ENCODE measurements around the gene MED8.
A peak's percentile ranks its signal among the peaks of the same experiment; 100 is the strongest.

Gene MED8

DNA sequence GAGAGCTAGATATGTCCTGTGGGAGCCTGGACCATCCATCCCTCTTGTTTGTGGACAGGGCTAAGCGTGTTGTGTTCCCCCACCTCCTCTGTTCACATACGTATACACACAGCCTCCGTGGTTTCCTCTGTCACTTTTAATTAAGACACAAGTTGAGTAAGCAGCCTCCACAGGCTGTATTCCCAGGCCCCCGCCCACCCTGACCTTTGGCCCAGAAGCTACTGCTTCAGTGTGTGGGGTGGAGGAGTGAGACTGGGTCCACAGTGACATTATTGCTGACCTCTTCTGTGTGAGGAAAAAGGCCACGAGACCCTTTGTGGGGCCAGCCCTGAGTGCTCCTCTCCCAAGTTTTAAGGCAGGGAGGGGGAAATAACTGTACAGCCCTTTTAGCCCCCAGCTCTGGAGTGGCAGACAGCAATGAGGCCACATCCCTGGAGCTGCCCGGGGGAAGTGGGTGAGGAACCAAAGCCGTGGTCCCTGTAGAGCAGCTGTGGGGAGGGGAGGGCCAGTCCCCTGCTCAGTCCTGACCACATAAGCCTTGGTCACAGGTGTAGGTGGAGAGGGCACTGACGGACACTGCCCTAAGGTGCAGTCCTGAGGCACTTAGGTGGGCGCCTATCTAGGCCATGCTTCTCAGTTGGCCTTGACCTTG is 26.2 kb downstream of the MED8 start:
- peak; percentile 23 for DNase-seq (ENCODE audit: low spot score)
- FAIRE-seq = no peak

DNA sequence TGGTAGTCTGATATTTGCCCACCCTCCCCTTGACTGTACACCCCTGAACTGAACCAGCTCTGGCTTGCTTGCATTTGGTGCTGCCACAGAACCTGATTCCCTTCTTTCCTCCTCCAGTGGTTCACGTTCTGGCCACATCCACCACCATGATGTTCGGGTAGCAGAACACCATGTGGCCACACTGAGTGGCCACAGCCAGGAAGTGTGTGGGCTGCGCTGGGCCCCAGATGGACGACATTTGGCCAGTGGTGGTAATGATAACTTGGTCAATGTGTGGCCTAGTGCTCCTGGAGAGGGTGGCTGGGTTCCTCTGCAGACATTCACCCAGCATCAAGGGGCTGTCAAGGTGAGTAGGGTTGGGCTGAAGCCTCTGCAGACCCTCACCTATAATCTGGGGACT is 29.0 kb downstream of the MED8 start:
- DNase-seq (ENCODE audit: low spot score) (no peak), FAIRE-seq (no peak)

DNA sequence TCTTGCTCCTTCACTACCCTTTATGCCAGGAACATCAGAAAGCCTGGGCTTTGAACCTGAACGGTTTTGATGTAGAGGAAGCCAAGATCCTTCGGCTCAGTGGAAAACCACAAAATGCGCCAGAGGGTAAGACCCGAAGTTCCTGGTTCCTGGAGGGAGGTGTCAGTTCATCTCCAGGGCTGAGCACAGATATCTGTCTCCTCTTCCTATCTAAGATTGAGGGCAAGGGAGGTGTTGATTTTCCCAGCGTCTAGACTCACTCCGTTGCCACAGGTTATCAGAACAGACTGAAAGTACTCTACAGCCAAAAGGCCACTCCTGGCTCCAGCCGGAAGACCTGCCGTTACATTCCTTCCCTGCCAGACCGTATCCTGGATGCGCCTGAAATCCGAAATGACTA is 29.9 kb downstream of the MED8 start:
- FAIRE-seq (no peak), DNase-seq (ENCODE audit: low spot score) (peak; percentile 48)

DNA sequence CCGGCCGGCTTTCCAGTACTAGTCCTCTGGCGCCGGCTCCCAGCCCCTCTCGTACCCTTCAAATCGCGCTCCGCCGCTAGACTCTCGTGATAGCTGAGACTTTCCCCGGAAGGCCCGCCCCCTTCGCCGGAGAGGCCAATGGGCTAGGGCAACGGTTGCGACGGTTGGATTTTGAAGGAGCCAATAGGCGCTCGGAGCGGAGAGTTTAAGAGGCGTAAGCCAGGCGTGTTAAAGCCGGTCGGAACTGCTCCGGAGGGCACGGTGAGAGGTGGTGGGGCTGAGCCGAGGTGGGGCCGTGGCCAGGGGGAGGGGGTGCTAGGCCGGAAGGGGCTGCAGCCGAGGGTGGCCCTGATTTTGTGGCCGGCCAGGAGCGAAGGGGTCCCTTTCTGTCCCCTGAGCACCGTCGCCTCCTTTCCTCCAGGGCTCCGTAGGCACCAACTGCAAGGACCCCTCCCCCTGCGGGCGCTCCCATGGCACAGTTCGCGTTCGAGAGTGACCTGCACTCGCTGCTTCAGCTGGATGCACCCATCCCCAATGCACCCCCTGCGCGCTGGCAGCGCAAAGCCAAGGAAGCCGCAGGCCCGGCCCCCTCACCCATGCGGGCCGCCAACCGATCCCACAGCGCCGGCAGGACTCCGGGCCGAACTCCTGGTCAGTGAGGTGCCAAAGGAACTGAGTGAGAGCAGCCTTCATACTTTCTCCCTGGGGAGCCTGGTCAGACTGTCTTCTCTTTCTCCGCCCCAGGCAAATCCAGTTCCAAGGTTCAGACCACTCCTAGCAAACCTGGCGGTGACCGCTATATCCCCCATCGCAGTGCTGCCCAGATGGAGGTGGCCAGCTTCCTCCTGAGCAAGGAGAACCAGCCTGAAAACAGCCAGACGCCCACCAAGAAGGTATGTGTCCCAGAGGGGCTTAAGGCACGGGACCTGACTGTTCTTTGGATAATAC is 30.6 kb downstream of the MED8 start, which contains the start of gene CDC20:
CDC20 (plus strand) TSS at position 236 of the 948 bp plus-strand sequence; CDS start at position 471, 235 bp downstream.
- FAIRE-seq (peak; percentile 83), DNase-seq (ENCODE audit: low spot score) (peak; percentile 95)

DNA sequence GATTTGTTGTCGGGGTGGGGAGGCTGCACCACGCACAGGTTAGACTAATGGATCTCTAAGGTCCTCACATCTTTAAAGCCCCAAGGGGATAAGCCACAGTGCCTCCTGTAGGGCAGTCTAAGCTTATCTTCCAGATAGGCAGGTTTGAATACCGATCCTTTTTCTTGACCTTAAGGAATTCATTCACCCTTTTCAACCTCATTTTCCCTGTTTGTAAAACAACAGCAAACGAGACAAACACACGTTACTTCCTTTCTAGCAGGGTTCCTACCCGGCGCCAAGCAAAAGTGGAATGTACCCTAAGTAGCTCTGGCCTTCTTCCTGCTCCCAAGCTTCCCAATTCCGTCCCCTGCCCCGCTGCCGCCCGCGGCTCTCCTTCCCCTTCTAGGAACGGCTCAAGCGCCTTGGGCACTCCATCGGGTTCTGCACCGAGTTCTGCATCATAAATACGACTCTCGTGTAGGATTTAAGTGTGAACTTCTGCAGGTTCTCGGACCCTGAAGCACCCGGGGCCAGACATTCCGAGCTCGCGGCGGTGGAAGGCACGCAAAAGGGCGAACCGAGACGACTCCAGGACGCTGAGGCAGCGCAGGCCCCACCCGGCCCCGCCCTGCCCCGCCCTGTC is 31.4 kb downstream of the MED8 start:
- no peak for FAIRE-seq
- DNase-seq (ENCODE audit: low spot score) = peak; percentile 39

DNA sequence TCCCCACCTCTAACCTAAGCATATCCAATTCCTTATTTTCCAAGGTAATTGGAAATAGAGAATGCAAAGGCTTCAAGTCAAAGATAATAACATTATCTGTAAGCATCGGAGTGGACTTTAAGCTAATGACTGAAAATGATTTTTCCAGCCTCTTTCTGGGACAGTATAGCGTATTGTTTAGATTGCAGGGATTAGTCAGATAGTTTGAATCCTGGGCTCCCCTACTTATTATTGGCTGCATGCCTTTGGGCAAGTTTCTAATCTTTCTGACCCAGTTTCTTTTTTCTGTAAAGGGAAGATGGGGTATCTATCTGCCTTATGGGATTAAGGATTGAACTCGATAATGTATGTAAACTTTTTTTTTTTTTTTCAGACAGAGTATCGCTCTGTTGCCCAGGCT is 32.3 kb downstream of the MED8 start:
- DNase-seq (ENCODE audit: low spot score) (no peak), FAIRE-seq (no peak)

DNA sequence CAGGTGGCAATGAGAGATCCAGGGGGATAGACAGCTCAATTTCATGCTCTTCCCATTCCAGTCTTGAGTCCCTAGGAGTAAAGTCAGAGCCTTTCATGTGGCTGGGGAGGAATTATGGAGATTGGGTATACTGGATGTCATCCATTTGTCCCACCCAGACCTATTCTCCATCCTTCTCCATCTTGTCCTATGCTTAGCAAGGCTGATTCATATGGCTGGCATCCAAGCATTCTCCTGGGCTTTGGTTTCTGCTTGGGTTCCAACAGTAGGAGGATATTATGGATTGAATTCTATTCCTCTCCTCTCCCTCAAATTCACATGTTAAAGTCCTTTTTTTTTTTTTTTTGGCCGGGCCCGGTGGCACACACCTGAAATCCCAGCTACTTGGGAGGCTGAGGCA is 34.7 kb downstream of the MED8 start:
- FAIRE-seq (no peak), DNase-seq (ENCODE audit: low spot score) (no peak)

DNA sequence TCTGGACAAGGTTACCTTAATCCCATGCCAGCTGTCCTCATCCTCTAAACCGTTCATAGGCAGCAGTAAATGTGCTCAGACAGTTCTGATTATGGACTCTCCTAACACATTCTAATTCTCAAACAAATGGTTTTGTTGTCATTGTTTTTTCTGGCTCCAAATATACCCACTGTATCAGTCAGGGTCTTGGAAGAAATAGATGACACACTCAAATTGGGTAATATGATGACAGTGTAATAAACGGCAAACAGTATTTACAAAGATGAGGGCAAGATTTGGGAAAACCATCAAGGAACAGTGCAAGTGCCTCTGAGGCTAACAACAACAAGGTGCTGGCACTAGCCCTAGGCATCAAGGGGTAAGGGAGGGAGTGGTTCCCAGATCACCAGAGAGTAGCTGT is 35.1 kb downstream of the MED8 start:
- FAIRE-seq = no peak

DNA sequence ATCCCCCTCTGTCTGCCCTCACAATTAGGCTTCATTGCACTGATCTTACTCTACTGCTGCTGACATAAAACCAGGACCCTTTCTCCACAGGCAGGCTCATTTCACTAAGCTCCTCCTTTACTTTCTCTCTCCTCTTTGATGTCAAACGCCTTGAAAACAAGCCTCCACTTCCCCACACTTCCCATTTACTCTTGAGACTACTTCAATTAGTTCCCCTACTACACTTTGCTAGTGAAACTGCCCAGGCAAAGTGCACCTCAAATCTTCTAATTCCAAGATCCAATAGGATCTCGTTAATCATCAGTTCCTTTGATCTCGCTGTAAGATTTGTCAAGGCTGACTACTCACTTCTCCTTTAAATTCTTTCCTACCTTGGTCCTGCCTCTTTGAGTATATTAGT is 36.7 kb downstream of the MED8 start:
- DNase-seq (ENCODE audit: low spot score) (no peak), FAIRE-seq (no peak)

More for the DNA sequence above, 35.1 kb downstream of the MED8 start:
- DNase-seq (ENCODE audit: low spot score) = no peak

DNA sequence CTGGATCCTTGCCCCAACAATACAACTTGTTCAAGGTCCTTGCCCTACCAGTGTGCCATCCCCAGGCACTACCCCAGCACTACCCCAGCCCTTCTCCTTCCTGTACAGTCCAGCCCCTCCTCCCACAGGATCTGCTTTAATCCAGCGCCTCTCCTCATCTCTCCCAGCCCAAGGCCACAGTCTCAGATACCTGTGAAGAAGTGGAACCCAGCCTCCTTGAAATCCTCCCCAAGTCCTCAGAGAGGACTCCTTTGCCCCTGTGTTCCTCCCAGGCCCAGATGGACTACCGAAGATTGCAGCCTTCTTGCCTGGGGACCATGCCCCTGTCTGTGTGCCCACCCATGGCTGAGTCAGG is 37.3 kb downstream of the MED8 start:
- DNase-seq (ENCODE audit: low spot score) (no peak), FAIRE-seq (no peak)

DNA sequence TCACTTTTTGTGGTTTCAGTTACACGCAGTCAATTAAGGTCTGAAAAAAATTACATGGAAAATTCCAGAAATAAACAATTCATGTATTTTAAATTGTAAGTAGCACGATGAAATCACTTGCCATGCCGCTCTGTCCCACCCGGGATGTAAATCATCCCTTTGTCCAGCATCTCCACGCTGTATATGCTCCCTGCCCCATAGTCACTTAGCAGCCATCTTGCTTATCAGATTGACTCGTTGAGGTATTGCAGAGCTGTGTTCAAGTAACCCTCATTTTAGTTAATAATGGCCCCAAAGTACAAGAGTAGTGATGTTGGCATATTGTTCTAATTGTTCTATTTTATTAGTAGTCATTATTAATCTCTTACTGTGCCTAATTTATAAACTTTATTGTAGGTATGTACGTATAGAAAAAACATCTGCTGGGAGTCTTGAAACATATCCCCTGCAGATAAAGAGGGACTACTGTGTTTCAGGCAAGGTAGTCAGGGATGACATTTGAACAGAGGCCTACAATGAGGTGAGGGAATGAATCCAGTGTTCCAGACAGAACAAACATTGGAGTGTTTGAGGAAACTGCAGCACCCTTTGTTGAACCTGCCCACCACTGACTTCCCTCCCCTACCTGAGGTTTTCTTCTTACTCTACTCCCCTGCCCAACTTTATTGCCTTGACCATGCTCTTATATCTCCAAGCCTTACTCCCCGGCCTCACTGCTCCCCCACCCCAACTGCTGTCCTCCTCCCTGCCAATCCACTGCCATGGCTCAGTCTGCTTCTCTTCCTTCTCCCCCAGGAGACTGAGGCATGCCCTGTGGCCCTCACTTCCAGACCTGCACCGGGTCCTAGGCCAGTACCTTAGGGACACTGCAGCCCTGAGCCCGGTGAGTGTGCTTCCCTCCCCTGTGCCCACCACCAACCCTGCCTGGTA is 37.9 kb downstream of the MED8 start:
- DNase-seq (ENCODE audit: low spot score) (no peak), FAIRE-seq (no peak)

DNA sequence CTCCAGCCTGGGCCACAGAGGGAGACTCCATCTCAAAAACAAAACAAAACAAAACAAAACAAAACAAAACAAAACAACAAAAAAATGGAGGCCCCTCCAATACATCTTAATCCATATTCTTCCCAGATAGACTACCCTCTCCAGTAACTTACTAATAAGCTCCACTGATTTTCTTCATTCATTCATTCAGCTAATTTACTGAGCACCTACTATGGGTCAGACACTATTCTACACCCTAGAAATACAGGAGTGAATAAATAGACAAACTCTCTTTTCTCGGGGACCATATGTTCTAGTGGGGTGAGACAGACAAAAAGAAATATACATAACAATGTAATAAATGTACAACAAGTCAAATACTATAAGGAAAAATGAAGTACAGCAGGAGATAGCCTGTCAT is 38.6 kb downstream of the MED8 start:
- FAIRE-seq (no peak), DNase-seq (ENCODE audit: low spot score) (no peak)

DNA sequence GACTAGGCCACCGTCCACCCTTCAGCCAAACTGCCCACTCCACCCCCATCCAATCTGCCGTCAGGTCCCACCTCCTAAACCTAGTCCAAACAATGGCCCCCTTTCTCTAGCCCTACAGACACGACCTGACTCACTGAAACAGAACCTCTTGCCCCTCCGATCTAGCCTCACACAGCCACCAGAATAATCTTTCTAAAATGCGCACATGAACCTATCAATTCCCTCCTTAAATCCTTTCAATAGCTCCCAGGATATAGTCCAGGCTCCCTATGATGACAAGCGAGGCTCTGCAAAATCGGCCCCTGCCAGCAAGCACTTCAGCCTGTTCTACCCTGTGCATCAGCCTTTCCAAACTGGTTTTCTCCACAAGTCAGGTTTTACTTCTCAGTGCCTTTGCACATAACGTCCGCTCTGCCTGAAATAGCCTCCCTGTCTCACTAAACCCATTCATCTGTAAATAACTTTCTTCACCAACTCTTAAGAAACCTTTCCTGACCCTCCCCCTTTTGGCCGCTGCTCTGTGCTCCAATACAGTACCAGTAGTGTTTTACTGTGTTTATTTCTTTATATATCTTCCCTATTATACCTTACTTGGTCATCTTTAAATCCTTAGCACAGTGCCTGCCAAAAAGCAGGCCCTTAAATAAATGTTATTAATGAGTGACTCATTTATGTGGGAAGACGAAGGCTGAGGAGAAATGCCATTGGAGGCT is 39.9 kb downstream of the MED8 start:
- FAIRE-seq (no peak), DNase-seq (ENCODE audit: low spot score) (no peak)

DNA sequence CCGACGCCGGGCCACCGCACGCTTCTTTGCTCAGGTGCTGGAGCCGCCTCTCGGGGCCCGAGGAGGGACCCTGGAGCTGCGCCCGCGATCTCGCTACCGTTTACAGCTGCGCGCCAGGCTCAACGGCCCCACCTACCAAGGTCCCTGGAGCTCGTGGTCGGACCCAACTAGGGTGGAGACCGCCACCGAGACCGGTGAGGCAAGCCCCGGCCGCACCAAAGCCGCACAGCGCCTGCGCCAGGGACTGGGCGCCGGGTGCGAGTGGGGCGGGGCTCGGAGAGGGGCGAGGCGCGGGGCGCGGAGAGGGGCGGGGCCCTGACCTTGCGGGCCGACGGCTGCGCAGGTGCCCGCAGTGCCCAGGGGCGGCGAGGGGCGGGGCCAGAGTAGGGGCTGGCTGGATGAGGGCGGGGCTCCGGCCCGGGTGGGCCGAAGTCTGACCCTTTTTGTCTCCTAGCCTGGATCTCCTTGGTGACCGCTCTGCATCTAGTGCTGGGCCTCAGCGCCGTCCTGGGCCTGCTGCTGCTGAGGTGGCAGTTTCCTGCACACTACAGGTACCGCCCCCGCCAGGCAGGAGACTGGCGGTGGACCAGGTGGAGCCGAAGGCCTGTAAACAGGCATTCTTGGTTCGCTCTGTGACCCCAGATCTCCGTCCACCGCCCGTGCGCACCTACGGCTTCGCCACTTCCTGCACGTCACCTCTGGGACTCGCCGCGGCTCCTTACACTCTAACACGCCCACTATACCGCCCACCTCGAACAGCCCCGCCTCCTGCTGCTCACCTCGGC is 40.6 kb downstream of the MED8 start:
- FAIRE-seq = no peak

DNA sequence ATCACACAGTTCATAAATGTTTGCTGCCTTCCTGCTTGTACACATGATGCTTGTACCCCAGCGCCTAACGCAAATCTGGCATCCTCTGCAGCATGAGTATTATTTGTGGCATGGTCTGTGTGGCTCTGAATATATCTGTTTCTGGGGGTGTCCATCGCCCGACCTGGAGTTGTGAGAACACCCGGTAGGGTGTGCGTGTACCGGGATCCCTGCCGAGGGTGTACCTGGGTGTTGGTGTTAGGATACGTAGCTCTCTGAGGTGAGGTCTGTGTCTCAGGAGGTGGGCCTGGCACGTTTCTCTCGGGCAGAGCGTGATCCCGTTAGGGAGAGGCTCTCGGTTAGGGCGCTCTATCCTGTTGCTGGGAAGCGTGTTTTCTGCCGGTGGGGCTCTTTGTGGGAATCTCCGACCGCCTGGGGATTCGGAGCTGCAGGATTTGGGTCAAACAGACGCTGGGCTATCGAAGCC is 41.2 kb downstream of the MED8 start:
- DNase-seq (ENCODE audit: low spot score) (no peak), FAIRE-seq (no peak)

More for the DNA sequence above, 40.6 kb downstream of the MED8 start:
- DNase-seq (ENCODE audit: low spot score) = peak; percentile 70

DNA sequence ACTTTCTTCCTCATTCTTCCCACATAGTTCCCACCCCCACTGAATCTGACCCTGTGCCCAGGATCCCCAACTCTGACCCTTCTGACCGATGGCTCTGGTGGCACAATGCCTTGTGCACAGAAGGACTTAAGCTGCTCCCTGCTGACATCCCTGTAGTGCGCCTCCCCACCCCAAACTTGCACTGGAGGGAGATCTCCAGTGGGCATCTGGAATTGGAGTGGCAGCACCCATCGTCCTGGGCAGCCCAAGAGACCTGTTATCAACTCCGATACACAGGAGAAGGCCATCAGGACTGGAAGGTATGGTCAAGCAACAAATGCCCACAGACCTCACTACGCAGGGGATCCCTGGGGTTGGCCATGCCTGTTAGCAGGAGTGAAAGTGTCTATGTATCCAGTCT is 43.0 kb downstream of the MED8 start:
- DNase-seq (ENCODE audit: low spot score) (no peak), FAIRE-seq (no peak)

DNA sequence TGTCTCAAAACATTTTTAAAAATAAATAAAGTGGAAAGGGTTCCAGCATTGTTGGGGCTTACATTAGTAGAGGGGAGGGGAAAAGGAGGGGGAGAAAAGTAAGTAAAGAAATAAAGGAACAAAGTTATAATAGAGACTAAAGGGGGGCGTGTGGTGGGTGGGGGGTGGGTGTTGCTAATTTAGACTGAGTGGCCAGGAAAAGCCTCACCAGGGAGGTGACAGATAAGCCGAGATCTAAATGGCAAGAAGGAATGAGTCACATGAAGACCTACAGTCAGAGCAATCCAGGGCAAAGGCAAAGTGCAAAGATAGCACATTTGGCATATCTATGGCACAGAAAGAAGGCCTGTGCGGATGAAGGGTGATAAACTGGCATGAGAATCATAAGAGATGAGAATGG is 44.5 kb downstream of the MED8 start:
- DNase-seq (ENCODE audit: low spot score) (no peak), FAIRE-seq (no peak)

DNA sequence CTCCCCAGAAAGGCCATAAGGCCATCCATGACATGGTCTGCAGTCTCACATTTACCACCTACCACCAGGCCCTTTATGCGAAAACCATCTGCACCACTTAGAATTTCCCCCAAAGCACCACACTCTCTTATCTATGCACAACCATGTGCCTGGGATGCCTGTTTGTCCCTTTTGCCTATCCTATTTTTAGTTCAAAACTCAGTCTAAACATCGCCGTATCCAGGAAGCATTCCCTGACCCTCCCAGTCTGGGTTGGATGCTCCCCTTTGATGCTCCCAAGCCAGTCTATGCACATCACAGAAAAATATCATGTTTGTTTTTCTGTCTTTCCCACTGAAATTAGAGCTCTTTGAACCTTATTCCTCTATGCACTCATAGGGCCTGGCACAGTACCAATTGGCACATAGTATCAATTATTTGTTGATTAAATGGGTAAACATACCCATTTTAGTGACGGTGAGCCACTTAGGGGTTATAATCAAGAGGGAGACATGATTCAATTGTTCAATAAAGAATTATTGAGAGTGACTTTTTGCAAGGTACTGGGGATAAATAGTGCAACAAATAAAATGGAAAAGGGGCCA is 45.2 kb downstream of the MED8 start:
- FAIRE-seq (no peak), DNase-seq (ENCODE audit: low spot score) (no peak)

DNA sequence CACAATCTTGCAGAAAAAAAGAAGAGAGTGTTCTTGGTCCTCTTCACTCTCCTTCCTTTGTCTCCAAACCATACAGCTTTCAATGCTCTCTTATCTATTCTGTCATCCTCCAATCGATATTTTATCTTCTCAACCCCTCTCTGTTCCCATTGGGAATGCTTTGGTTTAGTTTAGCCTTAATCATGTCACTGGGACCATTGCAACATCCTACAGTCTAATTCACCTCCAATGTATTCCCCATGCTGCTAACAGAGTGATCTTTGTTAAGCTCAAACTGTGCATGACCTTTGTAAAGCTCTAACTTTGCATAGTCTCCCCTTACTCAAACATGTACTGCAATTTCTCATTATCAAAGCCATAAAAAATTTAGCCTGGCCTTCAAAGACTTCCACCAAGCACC is 49.0 kb downstream of the MED8 start:
- no peak for FAIRE-seq
- no peak for DNase-seq (ENCODE audit: low spot score)

Measured in RCC 7860 (cell line).